SU-DHL-6 (cell line): Measurements from ENCODE around the gene SYNJ2.

Experiments used
- CTCF ChIP-seq: fragments of 200-600 bp; sonication (generic); IDR thresholded peaks from one replicate; pipeline ENCODE4 v1.5.1; 2017; ENCODE audit warnings: antibody characterized with exemption, mild to moderate bottlenecking, low read length, moderate library complexity; ENCODE audit not compliant: insufficient read depth, poor library complexity, severe bottlenecking
- EZH2phosphoT487 ChIP-seq: fragments of 200-600 bp; sonication (generic), shearing (Covaris generic); conservative IDR thresholded peaks from 2 replicates; pipeline ENCODE4 v1.6.1; 2018; ENCODE audit warnings: mild to moderate bottlenecking, antibody characterized with exemption, low read length, moderate library complexity, mixed read lengths

DNA sequence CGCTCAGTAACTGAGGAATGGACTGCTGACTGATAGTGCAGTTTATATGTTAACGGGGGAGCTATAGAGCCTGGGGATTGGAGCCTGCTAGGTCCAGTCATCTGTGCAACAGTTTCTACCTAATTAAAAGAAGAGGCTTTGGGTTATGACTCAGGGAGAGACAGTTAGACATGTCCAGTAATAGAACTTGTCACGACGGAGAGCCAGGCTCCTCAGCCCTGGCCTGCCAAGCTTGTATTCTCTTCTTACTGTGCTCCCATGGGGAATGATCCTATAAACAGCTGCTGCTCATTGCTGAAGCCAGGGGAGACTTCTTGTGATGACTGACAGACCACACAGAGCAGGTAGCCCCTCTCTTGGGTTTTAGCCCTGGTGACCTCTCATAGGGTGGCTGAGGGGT, 69.3 kb downstream of the SYNJ2 start:
- TF ChIP-seq CTCF: no peak
- no peak for TF ChIP-seq EZH2phosphoT487
